ENCODE results near the gene HLA-DQA2.

DNA sequence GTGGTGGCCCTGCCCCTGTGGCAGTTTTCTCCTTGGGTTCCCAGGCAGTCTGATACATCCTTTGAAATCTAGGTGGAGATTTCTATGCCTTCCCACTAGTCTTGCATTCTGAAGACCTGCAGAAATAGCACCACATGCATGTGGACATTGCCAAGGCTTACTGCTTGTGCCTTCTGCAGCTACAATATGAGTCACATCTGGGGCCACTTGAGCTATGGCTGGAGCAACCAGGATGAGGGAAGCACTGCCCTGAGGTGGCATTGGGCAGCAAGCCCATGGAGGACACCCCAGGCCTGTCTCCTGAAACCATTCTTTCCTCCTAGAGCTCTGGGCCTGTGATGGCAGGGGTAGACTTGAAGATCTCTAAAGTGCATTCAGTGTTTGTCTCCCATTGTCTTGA lies 37.8 kb downstream of the HLA-DQA2 start:
- TF ChIP-seq NFIC (IDR thresholded peaks at IDR 0.05) (no peak), CREB1 (IDR thresholded peaks at IDR 0.05; ENCODE audit: low read depth) (no peak), EP300 (IDR thresholded peaks at IDR 0.05; ENCODE audit: borderline replicate concordance) (no peak), RAD21 (IDR thresholded peaks at IDR 0.05; ENCODE audit: low read depth) (no peak), YY1 (IDR thresholded peaks at IDR 0.05; ENCODE audit: low read depth) (no peak), TCF12 (IDR thresholded peaks at IDR 0.05; ENCODE audit: low read depth) (no peak), TAF1 (IDR thresholded peaks at IDR 0.05; ENCODE audit: low read depth) (no peak), FOXM1 (IDR thresholded peaks at IDR 0.05; ENCODE audit: borderline replicate concordance, low read depth) (no peak)
- TF ChIP-seq, protein P1, sequence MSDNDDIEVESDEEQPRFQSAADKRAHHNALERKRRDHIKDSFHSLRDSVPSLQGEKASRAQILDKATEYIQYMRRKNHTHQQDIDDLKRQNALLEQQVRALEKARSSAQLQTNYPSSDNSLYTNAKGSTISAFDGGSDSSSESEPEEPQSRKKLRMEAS (IDR thresholded peaks at IDR 0.05): no peak

All from Ishikawa (cell line).